ENCODE results near the gene MYL11.
"Not testable (repeated sequence)": the region's sequence is repeated elsewhere in the genome, so short reads cannot be mapped to it uniquely, and the experiment has no call there.

Gene MYL11

DNA sequence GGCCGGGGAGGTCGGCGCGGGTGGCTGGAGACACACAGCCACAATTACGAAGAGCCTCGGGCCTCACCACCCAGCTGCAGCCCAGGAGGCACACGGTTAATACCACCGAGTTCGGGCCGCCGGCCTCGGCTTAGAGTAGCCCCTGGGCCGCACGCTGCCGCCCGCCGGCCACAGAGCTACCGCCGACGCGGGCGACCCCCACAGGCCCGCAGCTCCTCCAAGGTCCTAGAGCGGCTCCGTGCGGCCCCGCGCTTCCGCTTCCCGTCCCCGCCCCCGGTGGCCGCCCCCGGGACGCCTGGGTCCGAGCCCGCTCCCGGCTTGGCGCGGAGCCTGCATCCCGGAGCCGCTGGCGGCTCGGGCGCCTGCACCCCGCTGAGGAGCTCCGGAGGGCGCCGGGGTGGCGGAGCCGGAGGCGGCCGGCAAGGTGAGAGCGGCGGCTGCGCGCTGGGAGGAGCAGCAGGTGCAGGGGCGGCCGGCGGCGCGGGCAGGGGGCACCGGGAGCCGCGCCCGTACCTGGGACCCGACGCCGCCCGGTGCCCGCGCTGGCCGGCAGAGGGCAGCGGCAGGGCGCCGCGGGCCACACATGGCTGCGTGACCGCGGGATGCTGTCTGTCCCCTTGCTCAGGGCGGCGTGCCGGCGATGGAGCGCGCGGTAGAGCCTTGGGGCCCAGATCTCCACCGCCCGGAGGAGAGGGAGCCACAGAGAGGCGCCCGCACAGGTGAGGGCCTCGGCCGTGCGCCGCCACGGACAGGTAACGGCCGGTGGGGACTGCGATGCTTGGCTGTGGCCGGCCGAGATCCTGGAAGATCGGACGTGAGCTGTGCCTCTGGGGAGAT, 20.8 kb downstream of the MYL11 start, which contains the start of gene ZNF48:
Gene ZNF48, plus strand, starts transcription at position 266 of the 837 bp plus-strand sequence. Its CDS starts 375 bp downstream, at position 641.
- peaks cover 35% of the 10 kb centered on the region for H3K36me3 Mint-ChIP-seq
- peak within 1 kb of the TSS; percentile 83 for H3K4me3 Mint-ChIP-seq
- DNase-seq (ENCODE audit: low spot score in 2 of 2): peak; percentile 53 to 82
- no peaks in the 10 kb centered on the region for H3K9me3 Mint-ChIP-seq
- peak within 1 kb of the TSS; percentile 93 for H3K27ac Mint-ChIP-seq
- ATAC-seq: peak; percentile 75
- peaks cover 45% of the 10 kb centered on the region for H3K4me1 Mint-ChIP-seq

- DNase-seq (ENCODE audit: low spot score in 2 of 2) (no peak), ATAC-seq (no peak)
- Mint-ChIP-seq H3K27ac (peak overlapping the region; percentile 78), H3K36me3 (peaks cover 35% of the 10 kb centered on the region), H3K4me3 (peak overlapping the region; percentile 83), H3K9me3 (no peaks in the 10 kb centered on the region), H3K4me1 (peaks cover 51% of the 10 kb centered on the region)
These were observed 21.5 kb downstream of the MYL11 start for GRCh38 chr16:30395992-30396585.

- Mint-ChIP-seq H3K27ac (peak overlapping the region; percentile 78), H3K4me3 (peak overlapping the region; percentile 83), H3K36me3 (peaks cover 35% of the 10 kb centered on the region), H3K4me1 (peaks cover 56% of the 10 kb centered on the region)
- ATAC-seq; H3K9me3 Mint-ChIP-seq; DNase-seq (ENCODE audit: low spot score in 2 of 2): not testable (repeated sequence)
These were observed 22.0 kb downstream of the MYL11 start for GRCh38 chr16:30396627-30397026.

GRCh38 chr16:30397056-30397455, 22.5 kb downstream of the MYL11 start:
- no peaks in the 10 kb centered on the region for H3K9me3 Mint-ChIP-seq
- H3K27ac Mint-ChIP-seq: peak overlapping the region; percentile 78
- ATAC-seq (no peak), DNase-seq (ENCODE audit: low spot score in 2 of 2) (no peak)
- H3K36me3 Mint-ChIP-seq: peaks cover 35% of the 10 kb centered on the region
- peaks cover 59% of the 10 kb centered on the region for H3K4me1 Mint-ChIP-seq
- peak overlapping the region; percentile 83 for H3K4me3 Mint-ChIP-seq

DNA sequence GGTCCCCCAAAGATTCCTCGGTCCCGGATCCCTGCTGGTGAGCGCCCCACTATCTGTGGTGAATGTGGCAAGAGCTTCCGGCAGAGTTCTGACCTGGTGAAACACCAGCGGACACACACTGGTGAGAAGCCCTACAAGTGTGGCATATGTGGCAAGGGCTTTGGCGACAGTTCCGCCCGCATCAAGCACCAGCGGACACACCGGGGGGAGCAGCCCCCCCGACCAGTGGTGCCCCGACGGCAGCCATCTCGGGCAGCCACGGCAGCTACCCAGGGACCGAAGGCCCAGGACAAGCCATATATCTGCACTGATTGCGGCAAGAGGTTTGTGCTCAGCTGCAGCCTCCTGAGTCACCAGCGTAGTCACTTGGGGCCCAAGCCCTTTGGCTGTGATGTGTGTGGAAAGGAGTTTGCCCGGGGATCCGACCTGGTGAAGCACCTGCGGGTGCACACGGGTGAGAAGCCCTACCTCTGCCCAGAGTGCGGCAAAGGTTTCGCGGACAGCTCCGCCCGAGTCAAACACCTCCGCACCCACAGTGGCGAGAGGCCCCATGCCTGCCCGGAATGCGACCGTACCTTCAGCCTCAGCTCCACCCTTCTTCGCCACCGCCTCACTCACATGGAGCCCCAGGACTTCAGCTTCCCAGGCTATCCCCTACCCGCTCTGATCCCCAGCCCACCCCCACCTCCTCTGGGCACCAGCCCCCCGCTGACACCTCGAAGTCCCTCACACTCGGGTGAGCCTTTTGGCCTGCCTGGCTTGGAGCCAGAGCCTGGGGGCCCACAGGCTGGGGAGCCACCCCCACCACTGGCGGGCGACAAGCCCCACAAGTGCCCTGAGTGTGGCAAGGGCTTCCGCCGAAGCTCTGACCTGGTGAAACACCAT, 23.4 kb downstream of the MYL11 start:
- ATAC-seq (peak; percentile 9), DNase-seq (ENCODE audit: low spot score in 2 of 2) (peak in 1 of 2 donors; percentile 63)
- peaks cover 59% of the 10 kb centered on the region for H3K4me1 Mint-ChIP-seq
- no peak overlapping the region for H3K27ac Mint-ChIP-seq
- H3K36me3 Mint-ChIP-seq: peaks cover 35% of the 10 kb centered on the region
- no peaks in the 10 kb centered on the region for H3K9me3 Mint-ChIP-seq
- peak overlapping the region; percentile 84 for H3K4me3 Mint-ChIP-seq

- H3K36me3 Mint-ChIP-seq: peaks cover 35% of the 10 kb centered on the region
- ATAC-seq (no peak), DNase-seq (ENCODE audit: low spot score in 2 of 2) (no peak)
- H3K27ac Mint-ChIP-seq: no peak overlapping the region
- H3K4me3 Mint-ChIP-seq: peak overlapping the region; percentile 84
- H3K4me1 Mint-ChIP-seq: peaks cover 59% of the 10 kb centered on the region
- no peaks in the 10 kb centered on the region for H3K9me3 Mint-ChIP-seq
These were observed 24.2 kb downstream of the MYL11 start for GRCh38 chr16:30398661-30399434.

- H3K9me3 Mint-ChIP-seq: no peaks in the 10 kb centered on the region
- ATAC-seq (no peak), DNase-seq (ENCODE audit: low spot score in 2 of 2) (no peak)
- H3K36me3 Mint-ChIP-seq: peaks cover 35% of the 10 kb centered on the region
- peak overlapping the region; percentile 91 for H3K27ac Mint-ChIP-seq
- peaks cover 55% of the 10 kb centered on the region for H3K4me1 Mint-ChIP-seq
- H3K4me3 Mint-ChIP-seq: peak overlapping the region; percentile 84
These were observed 25.0 kb downstream of the MYL11 start for GRCh38 chr16:30399435-30400186.

DNA sequence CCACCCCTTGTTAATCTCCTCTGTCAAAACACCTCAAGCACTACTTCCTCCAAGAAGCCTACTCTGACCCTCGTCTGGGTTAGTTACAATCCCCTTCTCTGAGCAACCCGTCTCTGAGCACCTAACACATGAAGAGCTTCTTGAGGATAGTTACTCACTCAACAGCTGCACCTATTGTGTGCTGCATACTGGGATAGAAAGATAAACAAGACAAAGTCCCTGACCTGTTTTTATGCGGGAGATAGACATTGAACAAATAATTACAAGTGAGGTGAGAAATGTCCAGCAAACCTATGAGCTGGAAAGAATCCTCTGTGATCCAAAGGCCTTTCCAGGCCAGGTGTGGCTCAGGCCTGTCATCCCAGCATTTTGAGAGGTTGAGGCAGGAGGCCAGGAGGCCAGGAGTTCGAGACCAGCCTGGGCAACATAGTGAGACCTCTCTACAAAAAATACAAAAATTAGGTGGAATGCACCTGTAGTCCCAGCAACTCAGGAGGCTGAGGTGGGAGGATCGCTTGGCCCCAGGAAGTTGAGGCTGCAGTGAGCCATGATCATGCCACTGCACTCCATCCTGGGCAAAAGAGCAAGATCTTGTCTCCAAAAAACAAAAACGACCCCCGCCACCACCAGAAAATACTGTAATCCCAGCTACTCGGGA, 27.3 kb downstream of the MYL11 start:
- Mint-ChIP-seq H3K27ac (no peak overlapping the region), H3K36me3 (peaks cover 27% of the 10 kb centered on the region), H3K4me3 (peak overlapping the region; percentile 84), H3K4me1 (peaks cover 40% of the 10 kb centered on the region), H3K9me3 (no peaks in the 10 kb centered on the region)
- ATAC-seq (no peak), DNase-seq (ENCODE audit: low spot score in 2 of 2) (no peak)

- H3K4me1 Mint-ChIP-seq: peaks cover 36% of the 10 kb centered on the region
- peak overlapping the region; percentile 88 for H3K4me3 Mint-ChIP-seq
- ATAC-seq (peak; percentile 31), DNase-seq (ENCODE audit: low spot score in 2 of 2) (no peak)
- H3K9me3 Mint-ChIP-seq: no peaks in the 10 kb centered on the region
- peaks cover 36% of the 10 kb centered on the region for H3K36me3 Mint-ChIP-seq
- peak overlapping the region; percentile 96 for H3K27ac Mint-ChIP-seq
These were observed 32.1 kb downstream of the MYL11 start for GRCh38 chr16:30406795-30407101.

- peak; percentile 91 for ATAC-seq
- DNase-seq (ENCODE audit: low spot score in 2 of 2): peak; percentile 87 to 96
- peak within 1 kb of the TSS; percentile 96 for H3K27ac Mint-ChIP-seq
- peak within 1 kb of the TSS; percentile 88 for H3K4me3 Mint-ChIP-seq
- H3K4me1 Mint-ChIP-seq: peaks cover 39% of the 10 kb centered on the region
- H3K36me3 Mint-ChIP-seq: peaks cover 41% of the 10 kb centered on the region
- H3K9me3 Mint-ChIP-seq: no peaks in the 10 kb centered on the region
These were observed 32.7 kb downstream of the MYL11 start, which contains the start of gene ZNF771 for GRCh38 chr16:30407102-30407803. Gene ZNF771, plus strand, starts transcription at chr16:30407606. Its CDS starts 448 bp downstream, at chr16:30408054.

DNA sequence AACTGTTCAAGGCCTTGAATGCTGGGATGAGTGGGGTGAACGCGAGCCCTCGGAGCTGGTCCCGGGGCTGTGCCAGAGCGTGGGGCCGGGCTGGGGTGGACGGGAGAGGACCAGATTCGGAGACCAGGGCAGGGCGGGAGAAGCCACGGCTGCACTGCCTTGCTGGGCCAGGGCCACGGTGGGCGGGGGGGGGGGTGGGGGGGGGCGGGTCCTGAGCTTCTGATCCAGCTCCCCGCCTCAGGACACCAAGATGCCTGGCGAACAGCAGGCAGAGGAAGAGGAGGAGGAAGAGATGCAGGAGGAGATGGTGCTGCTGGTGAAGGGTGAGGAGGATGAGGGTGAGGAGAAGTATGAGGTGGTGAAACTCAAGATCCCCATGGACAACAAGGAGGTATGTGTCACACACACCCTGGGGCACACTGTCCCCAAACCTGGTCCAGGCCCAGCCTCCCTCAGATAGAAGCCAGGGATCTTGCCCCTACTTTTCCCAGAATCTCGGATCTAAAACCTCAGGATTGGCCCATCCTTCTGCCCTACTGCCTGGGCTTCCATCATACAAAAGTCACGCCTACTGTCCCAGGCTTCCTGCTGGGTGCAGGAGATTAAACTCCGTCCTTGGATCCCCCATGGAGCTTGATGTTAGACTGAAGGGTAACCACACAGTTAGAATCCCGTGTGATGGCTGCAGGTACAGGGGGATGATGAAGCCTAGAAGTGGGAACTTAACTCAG, 33.4 kb downstream of the MYL11 start:
- H3K27ac Mint-ChIP-seq: peak overlapping the region; percentile 96

GRCh38 chr16:30409125-30410060, 34.8 kb downstream of the MYL11 start:
- Mint-ChIP-seq H3K9me3 (no peaks in the 10 kb centered on the region), H3K27ac (peak overlapping the region; percentile 96), H3K36me3 (peaks cover 62% of the 10 kb centered on the region), H3K4me1 (peaks cover 40% of the 10 kb centered on the region), H3K4me3 (peak overlapping the region; percentile 88)
- DNase-seq (ENCODE audit: low spot score in 2 of 2): peak; percentile 95 to 98
- ATAC-seq: peak; percentile 72

More for the DNA sequence above, 33.4 kb downstream of the MYL11 start:
- DNase-seq (ENCODE audit: low spot score in 2 of 2): no peak
- H3K9me3 Mint-ChIP-seq: no peaks in the 10 kb centered on the region
- H3K4me1 Mint-ChIP-seq: peaks cover 40% of the 10 kb centered on the region
- peaks cover 48% of the 10 kb centered on the region for H3K36me3 Mint-ChIP-seq
- no peak for ATAC-seq
- H3K4me3 Mint-ChIP-seq: peak overlapping the region; percentile 88

All from stimulated activated effector memory CD8-positive, alpha-beta T cell treated with anti-CD3 and anti-CD28 coated beads, Interleukin-12 subunit alpha, Interleukin-12 subunit beta, amount 100 ng/mL, for 72 hours (primary cell).